Transverse colon (tissue), 4 donors: Measurements from ENCODE around the gene CCDC82.

Experiments
- CTCF ChIP-seq, 5 experiments: fragments of 200-600 bp in 3 of 5; fragments of 450-650 bp in 2 of 5; sonication (generic) in 3 of 5; IDR thresholded peaks; 1 replicate in 2 of 5; 2 replicates in 3 of 5; pipeline ENCODE4 v1.5.1; 2016 to 2017; ENCODE audit warnings: antibody characterized with exemption in 5 of 5, inconsistent platforms in 3 of 5, mild to moderate bottlenecking in 2 of 5, moderate library complexity in 1 of 5
- EP300 ChIP-seq: sonication (generic); formaldehyde crosslinking; IDR thresholded peaks from one replicate; pipeline ENCODE4 v1.6.1; 2017; ENCODE audit warnings: antibody characterized with exemption, low read depth
- POLR2A ChIP-seq: fragments of 450-650 bp; IDR thresholded peaks from one replicate; pipeline ENCODE4 v1.6.1; 2016; ENCODE audit warnings: antibody characterized with exemption, mild to moderate bottlenecking, moderate library complexity
- POLR2AphosphoS5 ChIP-seq, 3 donors: sonication (generic); formaldehyde crosslinking; IDR thresholded peaks; one replicate each; pipeline ENCODE4 v1.6.1; 2016; ENCODE audit warnings: antibody characterized with exemption in 3 of 3

GRCh38 chr11:96342961-96343711 is 46.6 kb downstream of the CCDC82 start, which contains the start of gene MAML2:
- TF ChIP-seq POLR2AphosphoS5 (IDR thresholded peaks at IDR 0.05), result peak; percentile 47 to 68 (median 51)
- TF ChIP-seq CTCF (IDR thresholded peaks at IDR 0.05), result peak; percentile 85 to 98 (median 92)
- no peak for TF ChIP-seq EP300
- TF ChIP-seq POLR2A, result no peak
